GM12872 (cell line): ENCODE measurements around the gene SPPL2C.

ENCODE experiments used
- TF ChIP-seq, protein P1 (sequence below): IDR thresholded peaks from 3 replicates; pipeline ENCODE4 v1.5.1; 2011; ENCODE audit warnings: low read depth, mild to moderate bottlenecking, low read length, moderate library complexity; ENCODE audit not compliant: insufficient read depth

The SPPL2C gene

DNA sequence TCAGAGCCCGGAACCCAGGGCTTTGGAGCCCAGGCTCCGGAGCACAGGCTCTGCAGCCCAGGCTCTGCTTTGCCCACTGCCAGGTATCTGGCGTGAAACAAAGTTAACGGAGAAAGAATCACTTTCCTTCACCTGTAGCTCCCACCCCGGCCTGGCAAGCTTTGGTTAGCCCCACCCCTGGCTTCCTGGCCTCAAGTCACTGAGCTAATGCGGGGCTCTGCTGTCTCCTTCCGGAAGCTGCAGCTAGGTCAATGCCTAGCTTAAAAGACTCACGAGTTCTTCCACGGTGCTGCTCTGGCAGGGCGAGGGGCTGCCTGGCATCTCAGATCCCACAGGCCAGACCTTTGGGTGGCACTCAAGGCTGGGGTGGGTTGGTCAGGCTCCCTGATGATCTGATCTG, 21.1 kb upstream of the SPPL2C start:
- TF ChIP-seq, protein P1, sequence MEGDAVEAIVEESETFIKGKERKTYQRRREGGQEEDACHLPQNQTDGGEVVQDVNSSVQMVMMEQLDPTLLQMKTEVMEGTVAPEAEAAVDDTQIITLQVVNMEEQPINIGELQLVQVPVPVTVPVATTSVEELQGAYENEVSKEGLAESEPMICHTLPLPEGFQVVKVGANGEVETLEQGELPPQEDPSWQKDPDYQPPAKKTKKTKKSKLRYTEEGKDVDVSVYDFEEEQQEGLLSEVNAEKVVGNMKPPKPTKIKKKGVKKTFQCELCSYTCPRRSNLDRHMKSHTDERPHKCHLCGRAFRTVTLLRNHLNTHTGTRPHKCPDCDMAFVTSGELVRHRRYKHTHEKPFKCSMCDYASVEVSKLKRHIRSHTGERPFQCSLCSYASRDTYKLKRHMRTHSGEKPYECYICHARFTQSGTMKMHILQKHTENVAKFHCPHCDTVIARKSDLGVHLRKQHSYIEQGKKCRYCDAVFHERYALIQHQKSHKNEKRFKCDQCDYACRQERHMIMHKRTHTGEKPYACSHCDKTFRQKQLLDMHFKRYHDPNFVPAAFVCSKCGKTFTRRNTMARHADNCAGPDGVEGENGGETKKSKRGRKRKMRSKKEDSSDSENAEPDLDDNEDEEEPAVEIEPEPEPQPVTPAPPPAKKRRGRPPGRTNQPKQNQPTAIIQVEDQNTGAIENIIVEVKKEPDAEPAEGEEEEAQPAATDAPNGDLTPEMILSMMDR: no peak

DNA sequence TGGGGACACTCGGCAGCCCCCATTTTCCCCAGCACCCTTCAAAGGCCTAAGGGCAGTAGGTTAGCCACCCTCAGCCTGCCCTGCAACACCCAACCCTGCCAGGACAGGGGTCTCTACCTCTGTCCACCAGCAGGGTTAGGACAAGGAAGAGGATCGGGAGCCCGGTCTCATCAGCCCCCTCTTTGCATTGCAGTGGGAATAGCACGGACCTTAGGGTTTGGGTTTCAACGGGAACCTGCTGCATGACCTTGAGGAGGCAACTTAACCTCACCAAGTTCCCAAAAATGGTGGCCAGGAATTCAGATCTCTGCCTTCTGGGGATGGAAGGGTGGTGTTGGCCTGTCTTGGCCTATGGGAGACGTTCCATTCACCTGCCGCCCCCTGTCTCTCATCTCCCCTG, 20.2 kb upstream of the SPPL2C start:
- TF ChIP-seq, protein P1: no peak

DNA sequence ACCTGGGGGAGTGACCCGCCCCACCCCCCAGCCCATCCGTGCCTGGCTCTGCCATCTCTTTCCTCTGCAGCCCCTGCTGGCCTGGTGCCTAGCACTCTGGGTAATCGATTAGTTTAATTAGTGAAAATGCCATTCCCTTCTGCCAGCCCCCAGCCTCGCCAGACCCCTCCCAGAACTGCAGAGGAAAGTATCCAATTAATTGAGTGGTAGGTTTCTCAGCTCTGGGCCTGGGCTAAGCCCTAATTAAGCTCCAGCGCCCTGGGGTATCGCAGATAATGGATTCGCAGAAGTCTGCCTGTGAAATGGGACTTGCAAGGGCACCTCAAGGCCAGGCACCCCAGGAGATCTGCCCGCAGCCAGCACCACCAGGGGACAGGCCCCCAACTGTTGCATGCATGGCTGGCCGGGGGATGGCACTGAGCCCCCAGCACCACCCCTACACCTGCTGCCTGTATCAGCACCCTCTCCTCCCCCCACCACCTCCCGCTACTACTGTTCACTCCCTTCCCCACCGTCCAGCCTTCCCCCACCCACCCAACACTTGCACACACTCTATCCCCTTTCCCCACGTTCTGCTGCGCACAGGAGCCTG, 19.7 kb upstream of the SPPL2C start:
- TF ChIP-seq, protein P1: no peak

DNA sequence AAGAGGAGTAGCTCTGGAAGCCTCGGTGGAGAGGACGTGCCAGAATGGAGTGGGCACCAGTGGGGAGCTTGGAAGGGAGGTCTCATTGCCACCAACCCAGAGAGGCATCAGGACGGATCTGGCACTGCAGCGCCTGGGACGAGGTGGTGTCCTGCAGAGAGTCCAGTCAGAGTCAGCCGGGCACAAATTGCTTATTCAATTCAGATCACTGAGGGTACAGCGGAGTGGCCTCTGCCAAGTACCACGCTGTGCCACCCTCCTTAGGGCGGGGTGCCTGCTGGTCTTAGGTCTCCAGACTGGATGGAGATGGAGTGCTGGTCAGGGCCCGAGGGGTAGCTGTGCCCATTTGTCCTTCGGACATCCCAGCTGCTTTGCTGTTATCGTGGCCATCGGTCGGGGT, 18.9 kb upstream of the SPPL2C start:
- TF ChIP-seq, protein P1: no peak

DNA sequence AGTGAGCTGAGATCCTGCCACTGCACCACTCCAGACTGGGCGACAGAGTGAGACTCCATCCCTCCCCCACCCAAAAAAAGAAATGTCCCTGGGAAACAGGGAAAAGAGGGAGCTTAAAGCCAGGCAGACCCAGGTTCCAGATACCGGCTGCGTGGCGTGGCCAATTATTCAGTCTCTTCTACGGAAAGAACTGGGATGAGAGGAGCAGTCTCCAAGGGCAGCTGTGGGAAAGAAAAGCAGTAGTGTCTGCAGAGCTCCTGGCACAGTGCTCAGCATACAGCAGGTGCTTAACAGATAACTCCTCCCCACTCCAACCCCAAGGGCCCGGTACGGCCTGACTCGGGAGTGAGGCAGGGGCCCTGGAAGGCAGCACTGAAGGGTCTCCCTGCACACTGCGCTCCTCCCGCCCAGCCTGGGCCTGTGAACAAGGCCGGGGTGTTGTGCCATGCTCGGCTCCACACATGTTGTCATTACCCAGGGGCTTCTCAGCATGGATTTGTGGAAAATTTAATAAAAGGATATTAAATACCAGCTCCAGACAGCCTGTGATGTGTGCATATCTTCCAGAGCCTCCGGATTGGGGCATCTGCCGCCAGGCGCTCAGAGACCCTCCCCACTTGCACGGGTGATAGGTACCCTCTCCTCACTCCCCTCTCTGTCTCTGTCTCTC, 17.6 kb upstream of the SPPL2C start:
- TF ChIP-seq, protein P1: no peak

DNA sequence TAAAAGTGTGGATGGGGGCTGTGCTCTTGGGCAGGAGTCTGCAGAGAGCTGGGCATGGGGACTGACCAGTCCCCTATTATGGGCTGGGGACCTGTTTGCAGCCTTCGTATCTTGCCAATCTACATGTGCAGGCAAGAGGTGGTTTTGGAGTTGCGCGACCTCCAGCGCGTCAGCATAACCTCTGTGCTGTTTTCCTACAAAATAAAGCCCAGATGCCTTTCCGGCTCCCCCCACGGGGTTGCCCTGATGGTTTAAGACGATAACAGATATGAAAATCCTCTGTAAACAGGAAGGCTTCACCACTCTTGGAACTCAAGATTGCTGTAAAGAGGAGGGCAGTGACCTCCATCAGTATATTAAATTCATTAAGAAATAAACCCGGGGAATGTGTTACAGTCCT, 16.5 kb upstream of the SPPL2C start:
- TF ChIP-seq, protein P1: no peak

DNA sequence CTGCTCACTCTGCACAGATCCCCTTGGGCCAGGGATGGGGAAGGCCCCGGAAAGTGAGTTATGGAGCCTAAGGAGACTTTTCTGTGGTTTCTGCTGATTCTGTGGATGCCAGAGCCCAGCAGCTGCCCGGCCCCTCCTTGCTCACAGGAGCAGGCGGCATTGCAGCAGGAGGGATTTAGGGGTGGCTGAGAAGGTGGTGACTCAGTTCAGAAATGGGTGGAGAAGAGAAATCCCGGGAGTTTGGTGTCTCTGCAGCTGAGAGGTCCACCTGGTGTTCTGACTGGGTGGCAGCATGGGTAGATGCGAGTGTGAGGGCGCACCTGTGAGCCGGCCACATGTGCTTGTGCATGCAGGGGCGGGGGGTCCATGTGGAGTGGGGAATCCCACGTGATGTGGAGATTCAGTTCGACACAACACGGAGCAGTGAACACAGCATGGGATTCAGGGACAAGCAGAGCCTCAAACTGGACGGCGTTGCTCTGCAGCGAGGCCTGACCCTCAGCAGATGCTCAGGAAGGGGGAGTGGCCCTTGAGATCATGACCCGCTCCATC, 16.0 kb upstream of the SPPL2C start:
- TF ChIP-seq, protein P1: no peak
